IMR-90 (cell line): Measurements from ENCODE around the gene RRM1. TPM values are rescaled to one million over a fixed set of nuclear protein-coding genes. Genes with fewer than 3 reads are reported as not detected.

ENCODE experiments used
- ATAC-seq: fragments of 200-7000 bp; cut with Tn5 transposase; 2 replicates; pipeline ENCODE4 v1.9.1; 2020; ENCODE audit warnings: low read depth, mild to moderate bottlenecking, moderate library complexity
- BruUV-seq: library from RNA; stranded (reverse); fragments of 400-500 nt; replicated peaks from 2 replicates; lab custom pipeline; 2021; lab: Mats Ljungman, UMichigan
- CTCF ChIA-PET: fragments of 300-600 bp; formaldehyde crosslinking; extraction: SDS; loops from one replicate; lab custom pipeline; 2021; ENCODE audit warnings: antibody characterized with exemption; lab: Yijun Ruan, JAX
- POLR2A ChIA-PET: fragments of 300-600 bp; sonication (Branson Sonifier 250); formaldehyde crosslinking; loops from one replicate; lab custom pipeline; 2022; ENCODE audit warnings: antibody characterized with exemption; ENCODE audit not compliant: unreplicated experiment; lab: Charles Lee
- DNase-seq: peaks from one replicate; pipeline ENCODE4 v3.0.0; 2013
- H2AFZ ChIP-seq: replicated peaks from 2 replicates; pipeline ENCODE3; 2013; ENCODE audit warnings: low read length, mild to moderate bottlenecking; ENCODE audit not compliant: poor library complexity
- H2AK5ac ChIP-seq: 2 replicates; pipeline ENCODE4 v1.6.1; 2013; ENCODE audit warnings: low read depth, low read length, inconsistent platforms
- H2AK9ac ChIP-seq: replicated peaks from 2 replicates; pipeline ENCODE3; 2013; ENCODE audit warnings: mild to moderate bottlenecking, low read depth, low read length, moderate library complexity; ENCODE audit not compliant: poor library complexity
- H2BK120ac ChIP-seq: 2 replicates; pipeline ENCODE4 v1.6.1; 2013; ENCODE audit warnings: low read depth, low read length, inconsistent platforms
- H2BK15ac ChIP-seq: 3 replicates; pipeline ENCODE4 v1.6.1; 2013; ENCODE audit warnings: low read depth, low read length, inconsistent platforms
- H2BK20ac ChIP-seq: 2 replicates; pipeline ENCODE4 v1.6.1; 2013; ENCODE audit warnings: low read depth, mild to moderate bottlenecking, inconsistent platforms, low read length, moderate library complexity
- H2BK5ac ChIP-seq: 2 replicates; pipeline ENCODE4 v1.6.1; 2013; ENCODE audit warnings: mild to moderate bottlenecking, low read depth, low read length, inconsistent platforms; ENCODE audit not compliant: poor library complexity, severe bottlenecking
- H3K14ac ChIP-seq: replicated peaks from 2 replicates; pipeline ENCODE4 v1.6.1; 2013; ENCODE audit warnings: low read depth, low read length, inconsistent platforms
- H3K18ac ChIP-seq: 2 replicates; pipeline ENCODE4 v1.6.1; 2013; ENCODE audit warnings: low read depth, low read length, control low read depth
- H3K23ac ChIP-seq: 2 replicates; pipeline ENCODE4 v1.6.1; 2013; ENCODE audit warnings: low read depth, low read length, inconsistent platforms
- H3K27ac ChIP-seq: 2 replicates; pipeline ENCODE4 v1.5.1; 2013; ENCODE audit warnings: mild to moderate bottlenecking, control low read depth, low read length; ENCODE audit not compliant: insufficient read depth
- H3K27me3 ChIP-seq: 2 replicates; pipeline ENCODE4 v1.6.1; 2013; ENCODE audit warnings: low read length; ENCODE audit not compliant: control insufficient read depth, insufficient read depth
- H3K36me3 ChIP-seq: 2 replicates; pipeline ENCODE4 v1.6.1; 2013; ENCODE audit warnings: low read length, mixed read lengths; ENCODE audit not compliant: control insufficient read depth, insufficient read depth
- H3K4ac ChIP-seq: 2 replicates; pipeline ENCODE4 v1.6.1; 2013; ENCODE audit warnings: low read depth, low read length, inconsistent platforms
- H3K4me1 ChIP-seq: 2 replicates; pipeline ENCODE4 v1.6.1; 2013; ENCODE audit warnings: low read length, mixed read lengths; ENCODE audit not compliant: control insufficient read depth, insufficient read depth
- H3K4me2 ChIP-seq: 2 replicates; pipeline ENCODE4 v1.6.1; 2013; ENCODE audit warnings: low read depth, mild to moderate bottlenecking, control low read depth, low read length, moderate library complexity
- H3K4me3 ChIP-seq: 2 replicates; pipeline ENCODE4 v1.5.1; 2013; ENCODE audit warnings: low read depth, mild to moderate bottlenecking, control low read depth, low read length, moderate library complexity; ENCODE audit not compliant: insufficient read depth
- H3K56ac ChIP-seq: 2 replicates; pipeline ENCODE4 v1.6.1; 2013; ENCODE audit warnings: low read length, inconsistent platforms; ENCODE audit not compliant: insufficient read depth; ENCODE audit errors: extremely low read depth
- H3K79me1 ChIP-seq, 2 experiments: 2 replicates each; pipeline ENCODE4 v1.6.1; 2013; ENCODE audit warnings: low read length in 2 of 2, inconsistent platforms in 1 of 2, low read depth in 1 of 2
- H3K9ac ChIP-seq: 2 replicates; pipeline ENCODE4 v1.6.1; 2013; ENCODE audit warnings: low read depth, low read length, control low read depth
- H3K9me1 ChIP-seq: 2 replicates; pipeline ENCODE4 v1.6.1; 2013; ENCODE audit warnings: low read length, inconsistent platforms; ENCODE audit not compliant: insufficient read depth
- H3K9me3 ChIP-seq: 2 replicates; pipeline ENCODE4 v1.6.1; 2013; ENCODE audit warnings: low read length; ENCODE audit not compliant: control insufficient read depth, insufficient read depth
- H4K20me1 ChIP-seq: 2 replicates; pipeline ENCODE4 v1.6.1; 2013; ENCODE audit warnings: low read length, inconsistent platforms; ENCODE audit not compliant: insufficient read depth
- H4K5ac ChIP-seq: 2 replicates; pipeline ENCODE4 v1.6.1; 2013; ENCODE audit warnings: mild to moderate bottlenecking, low read depth, low read length, control low read depth
- H4K8ac ChIP-seq, 2 experiments: 2 replicates each; pipeline ENCODE4 v1.6.1; 2013; ENCODE audit warnings: low read depth in 2 of 2, low read length in 2 of 2, control low read depth in 1 of 2, inconsistent platforms in 1 of 2
- H4K91ac ChIP-seq: 2 replicates; pipeline ENCODE4 v1.6.1; 2013; ENCODE audit warnings: low read depth, low read length, inconsistent platforms; ENCODE audit not compliant: insufficient read depth
- BHLHE40 ChIP-seq: fragments of 150-350 bp; IDR thresholded peaks from 2 replicates; pipeline ENCODE4 v1.6.1; 2016; ENCODE audit warnings: mild to moderate bottlenecking, low read depth, low read length
- CEBPB ChIP-seq: IDR thresholded peaks from 2 replicates; pipeline ENCODE4 v1.6.1; 2012; ENCODE audit warnings: low read depth, low read length, improper control_type of control experiment
- CHD1 ChIP-seq: IDR thresholded peaks from 2 replicates; pipeline ENCODE4 v1.6.1; 2012; ENCODE audit warnings: low read depth, low read length, improper control_type of control experiment
- CTCF ChIP-seq: conservative IDR thresholded peaks from 2 replicates; pipeline ENCODE4 v1.5.1; 2012; ENCODE audit warnings: mild to moderate bottlenecking, low read depth, low read length, improper control_type of control experiment
- FOS ChIP-seq: fragments of 150-350 bp; IDR thresholded peaks from 2 replicates; pipeline ENCODE4 v1.6.1; 2016; ENCODE audit warnings: low read depth, low read length
- MAFK ChIP-seq: IDR thresholded peaks from 2 replicates; pipeline ENCODE4 v1.6.1; 2012; ENCODE audit warnings: low read depth, low read length, improper control_type of control experiment
- MAZ ChIP-seq: IDR thresholded peaks from 2 replicates; pipeline ENCODE4 v1.6.1; 2012; ENCODE audit warnings: low read depth, mild to moderate bottlenecking, low read length, improper control_type of control experiment, moderate library complexity, borderline replicate concordance
- MXI1 ChIP-seq: IDR thresholded peaks from 2 replicates; pipeline ENCODE4 v1.6.1; 2012; ENCODE audit warnings: low read depth, mild to moderate bottlenecking, low read length, moderate library complexity, borderline replicate concordance
- NFE2L2 ChIP-seq: fragments of 150-350 bp; IDR thresholded peaks from 2 replicates; pipeline ENCODE4 v1.6.1; 2016; ENCODE audit warnings: low read depth, mild to moderate bottlenecking, low read length
- POLR2A ChIP-seq: IDR thresholded peaks from 2 replicates; pipeline ENCODE4 v1.6.1; 2012; ENCODE audit warnings: mild to moderate bottlenecking, low read depth, low read length
- RAD21 ChIP-seq: IDR thresholded peaks from 2 replicates; pipeline ENCODE4 v1.6.1; 2012; ENCODE audit warnings: low read length, improper control_type of control experiment
- RCOR1 ChIP-seq: IDR thresholded peaks from 2 replicates; pipeline ENCODE4 v1.6.1; 2012; ENCODE audit warnings: mild to moderate bottlenecking, low read length, improper control_type of control experiment; ENCODE audit not compliant: insufficient replicate concordance
- RFX5 ChIP-seq: IDR thresholded peaks from 2 replicates; pipeline ENCODE4 v1.8.0; 2012; ENCODE audit warnings: low read depth, mild to moderate bottlenecking, low read length, moderate library complexity
- SMC3 ChIP-seq: fragments of 150-350 bp; IDR thresholded peaks from 2 replicates; pipeline ENCODE4 v1.6.1; 2016; ENCODE audit warnings: low read depth, mild to moderate bottlenecking, antibody characterized with exemption, low read length, moderate library complexity
- WGBS, 2 experiments: methylation state at CpG; one replicate each; pipeline versions ENCODE4 v1.1.5 to v1.1.7; 2013; ENCODE audit warnings: missing lambda C conversion rate in 2 of 2; ENCODE audit not compliant: insufficient read length in 1 of 2; ENCODE audit errors: extremely low coverage in 2 of 2; 5-methylcytosine and 5-hydroxymethylcytosine counted together
- dilution Hi-C: fragments of 300-500 bp; cut with HindIII; formaldehyde crosslinking; loops from one replicate; pipeline ENCODE4 v1.14.3; 2018; ENCODE audit warnings: low sequenced_read_pairs; ENCODE audit not compliant: unreplicated experiment
- in situ Hi-C: fragments of 300-500 bp; cut with MboI; formaldehyde crosslinking; loops from 3 replicates; pipeline ENCODE4 v1.14.3; 2019; ENCODE audit warnings: low sequenced_read_pairs, inconsistent platforms, mixed read lengths
- intact Hi-C: fragments of 100-400 bp; cut with micrococcal nuclease; formaldehyde crosslinking; loops from 2 replicates; pipeline ENCODE4 v1.10.0; 2022
- polyA plus RNA-seq, 3 experiments: library from polyadenylated mRNA; depleted of rRNA; stranded (reverse); fragments of >200 nt; gene quantifications; 2 replicates each; pipeline ENCODE4 v1.2.3, GENCODE V29; 2012; ENCODE audit warnings: low replicate concordance in 1 of 3
- total RNA-seq: library from RNA; depleted of rRNA; stranded (reverse); fragments of >200 nt; gene quantifications from 2 replicates; pipeline ENCODE4 v1.2.3, GENCODE V29; 2012
- TF ChIP-seq, protein P1 (sequence below): fragments of 150-350 bp; IDR thresholded peaks from 2 replicates; pipeline ENCODE4 v1.6.1; 2017; ENCODE audit warnings: mild to moderate bottlenecking, antibody characterized with exemption, low read length, low read depth
- TF ChIP-seq, protein P2 (sequence below): fragments of 150-350 bp; IDR thresholded peaks from 2 replicates; pipeline ENCODE4 v1.6.1; 2016; ENCODE audit warnings: low read depth, mild to moderate bottlenecking, low read length, moderate library complexity, borderline replicate concordance

Gene RRM1
- total and polyA plus RNA-seq, 2 of the 4 experiments (the other 2 are of a cell fraction) = 55.1 to 183 TPM

- Histone ChIP-seq H3K14ac (no peak overlapping the region), H4K5ac (no peak overlapping the region), H4K91ac (no peak overlapping the region), H4K20me1 (no peaks in the 10 kb centered on the region), H3K9me3 (no peaks in the 10 kb centered on the region), H3K56ac (no peak overlapping the region), H4K8ac (no peak overlapping the region), H3K4me2 (no peak overlapping the region), H3K18ac (no peak overlapping the region), H2AFZ (peak overlapping the region; percentile 97), H3K4me1 (no peaks in the 10 kb centered on the region; the same call in 1 of the 2 replicates), H3K79me1 (no peaks in the 10 kb centered on the region), H2BK120ac (no peak overlapping the region), H3K27me3 (no peaks in the 10 kb centered on the region), H2BK20ac (no peak overlapping the region), H2AK5ac (no peak overlapping the region), H3K9me1 (no peaks in the 10 kb centered on the region), H3K9ac (no peak overlapping the region), H2BK5ac (no peak overlapping the region), H3K23ac (no peak overlapping the region), H3K27ac (no peak overlapping the region), H3K4me3 (no peak overlapping the region), H3K36me3 (no peaks in the 10 kb centered on the region), H2BK15ac (no peak overlapping the region), H3K4ac (no peak overlapping the region), H2AK9ac (no peak overlapping the region)
- ATAC-seq (no peak), DNase-seq (no peak)
- ChIA-PET CTCF (interaction anchor here (0.5 to 2.2 kb wide), 24 partner anchors 8 to 818 kb away, joined by 3 to 28 read pairs (median 4); no protein-coding TSS in a partner anchor), POLR2A (no interaction called here)
- TF ChIP-seq RAD21 = no peak
- TF ChIP-seq RCOR1 = no peak
- no peak for TF ChIP-seq MXI1
- TF ChIP-seq, protein P1, sequence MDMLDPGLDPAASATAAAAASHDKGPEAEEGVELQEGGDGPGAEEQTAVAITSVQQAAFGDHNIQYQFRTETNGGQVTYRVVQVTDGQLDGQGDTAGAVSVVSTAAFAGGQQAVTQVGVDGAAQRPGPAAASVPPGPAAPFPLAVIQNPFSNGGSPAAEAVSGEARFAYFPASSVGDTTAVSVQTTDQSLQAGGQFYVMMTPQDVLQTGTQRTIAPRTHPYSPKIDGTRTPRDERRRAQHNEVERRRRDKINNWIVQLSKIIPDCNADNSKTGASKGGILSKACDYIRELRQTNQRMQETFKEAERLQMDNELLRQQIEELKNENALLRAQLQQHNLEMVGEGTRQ = no peak
- no peak for TF ChIP-seq BHLHE40
- TF ChIP-seq, protein P2, sequence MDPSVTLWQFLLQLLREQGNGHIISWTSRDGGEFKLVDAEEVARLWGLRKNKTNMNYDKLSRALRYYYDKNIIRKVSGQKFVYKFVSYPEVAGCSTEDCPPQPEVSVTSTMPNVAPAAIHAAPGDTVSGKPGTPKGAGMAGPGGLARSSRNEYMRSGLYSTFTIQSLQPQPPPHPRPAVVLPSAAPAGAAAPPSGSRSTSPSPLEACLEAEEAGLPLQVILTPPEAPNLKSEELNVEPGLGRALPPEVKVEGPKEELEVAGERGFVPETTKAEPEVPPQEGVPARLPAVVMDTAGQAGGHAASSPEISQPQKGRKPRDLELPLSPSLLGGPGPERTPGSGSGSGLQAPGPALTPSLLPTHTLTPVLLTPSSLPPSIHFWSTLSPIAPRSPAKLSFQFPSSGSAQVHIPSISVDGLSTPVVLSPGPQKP = no peak
- no peak for TF ChIP-seq CHD1
- TF ChIP-seq CEBPB = no peak
- TF ChIP-seq FOS = no peak
- no peak for TF ChIP-seq MAFK
- no peak for TF ChIP-seq NFE2L2
- no peak for TF ChIP-seq POLR2A
- no peak for TF ChIP-seq MAZ
- no peak for TF ChIP-seq SMC3
- no peak for TF ChIP-seq RFX5
- no peak for TF ChIP-seq CTCF
- BruUV-seq = no TSS peak
- intact Hi-C loops (loop anchor here (1.0 to 10.0 kb wide), 9 partner anchors 206 to 1618 kb away; partner anchors contain the start of genes OR51M1, OR52N2 and TRIM21), dilution Hi-C loops (no loop called here), in situ Hi-C loops (no loop called here)
- no CpG with 5 or more reads among the region's 9 CpGs for WGBS, 2 experiments
Measured at GRCh38 chr11:4186464-4187054, 92.0 kb downstream of the RRM1 start.
